Hepatocyte (in vitro differentiated cells): Measurements from ENCODE around the gene DPF3.

Source experiments
- EZH2 ChIP-seq: fragments of 200-600 bp; sonication (generic); IDR thresholded peaks from 2 replicates; pipeline ENCODE4 v1.6.1; 2016; ENCODE audit warnings: antibody characterized with exemption, mild to moderate bottlenecking, borderline replicate concordance
- TF ChIP-seq, protein P1 (sequence below): fragments of 200-600 bp; sonication (generic); IDR thresholded peaks from 2 replicates; pipeline ENCODE4 v1.5.1; 2016; ENCODE audit warnings: antibody characterized with exemption, mild to moderate bottlenecking; ENCODE audit not compliant: poor library complexity

GRCh38 chr14:72800848-72801370, 93.0 kb downstream of the DPF3 start:
- TF ChIP-seq, protein P1, sequence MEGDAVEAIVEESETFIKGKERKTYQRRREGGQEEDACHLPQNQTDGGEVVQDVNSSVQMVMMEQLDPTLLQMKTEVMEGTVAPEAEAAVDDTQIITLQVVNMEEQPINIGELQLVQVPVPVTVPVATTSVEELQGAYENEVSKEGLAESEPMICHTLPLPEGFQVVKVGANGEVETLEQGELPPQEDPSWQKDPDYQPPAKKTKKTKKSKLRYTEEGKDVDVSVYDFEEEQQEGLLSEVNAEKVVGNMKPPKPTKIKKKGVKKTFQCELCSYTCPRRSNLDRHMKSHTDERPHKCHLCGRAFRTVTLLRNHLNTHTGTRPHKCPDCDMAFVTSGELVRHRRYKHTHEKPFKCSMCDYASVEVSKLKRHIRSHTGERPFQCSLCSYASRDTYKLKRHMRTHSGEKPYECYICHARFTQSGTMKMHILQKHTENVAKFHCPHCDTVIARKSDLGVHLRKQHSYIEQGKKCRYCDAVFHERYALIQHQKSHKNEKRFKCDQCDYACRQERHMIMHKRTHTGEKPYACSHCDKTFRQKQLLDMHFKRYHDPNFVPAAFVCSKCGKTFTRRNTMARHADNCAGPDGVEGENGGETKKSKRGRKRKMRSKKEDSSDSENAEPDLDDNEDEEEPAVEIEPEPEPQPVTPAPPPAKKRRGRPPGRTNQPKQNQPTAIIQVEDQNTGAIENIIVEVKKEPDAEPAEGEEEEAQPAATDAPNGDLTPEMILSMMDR, result no peak
- TF ChIP-seq EZH2, result no peak
